Stomach (tissue), 4 donors: ENCODE results near the gene GANAB.

ENCODE experiments used
- CTCF ChIP-seq, 7 experiments: fragments of 450-650 bp in 4 of 7; fragments of 200-600 bp in 3 of 7; sonication (generic) in 3 of 7; IDR thresholded peaks; one replicate each; pipeline ENCODE4 v1.5.1; 2016 to 2019; ENCODE audit warnings: antibody characterized with exemption in 7 of 7, control low read depth in 2 of 7, mild to moderate bottlenecking in 1 of 7
- POLR2A ChIP-seq, 4 donors: fragments of 450-650 bp; IDR thresholded peaks; one replicate each; pipeline ENCODE4 v1.6.1; 2016; ENCODE audit warnings: antibody characterized with exemption in 4 of 4, control low read depth in 2 of 4, mild to moderate bottlenecking in 1 of 4, moderate library complexity in 1 of 4

GRCh38 chr11:62665075-62665598, 18.7 kb upstream of the GANAB start, which contains the start of the genes C11orf98 and CSKMT:
- no peak for TF ChIP-seq CTCF (IDR thresholded peaks at IDR 0.05)
- peak in 2 of 4 donors; percentile 92 to 93 for TF ChIP-seq POLR2A (IDR thresholded peaks at IDR 0.05)
